Measurements from ENCODE around the gene CD63. TPM values are rescaled to one million over a fixed set of nuclear protein-coding genes. Genes with fewer than 3 reads are reported as not detected.

Gene CD63
- total RNA-seq, 4 donors from 2014 or later: 736 to 1,401 (median 892) TPM

DNA sequence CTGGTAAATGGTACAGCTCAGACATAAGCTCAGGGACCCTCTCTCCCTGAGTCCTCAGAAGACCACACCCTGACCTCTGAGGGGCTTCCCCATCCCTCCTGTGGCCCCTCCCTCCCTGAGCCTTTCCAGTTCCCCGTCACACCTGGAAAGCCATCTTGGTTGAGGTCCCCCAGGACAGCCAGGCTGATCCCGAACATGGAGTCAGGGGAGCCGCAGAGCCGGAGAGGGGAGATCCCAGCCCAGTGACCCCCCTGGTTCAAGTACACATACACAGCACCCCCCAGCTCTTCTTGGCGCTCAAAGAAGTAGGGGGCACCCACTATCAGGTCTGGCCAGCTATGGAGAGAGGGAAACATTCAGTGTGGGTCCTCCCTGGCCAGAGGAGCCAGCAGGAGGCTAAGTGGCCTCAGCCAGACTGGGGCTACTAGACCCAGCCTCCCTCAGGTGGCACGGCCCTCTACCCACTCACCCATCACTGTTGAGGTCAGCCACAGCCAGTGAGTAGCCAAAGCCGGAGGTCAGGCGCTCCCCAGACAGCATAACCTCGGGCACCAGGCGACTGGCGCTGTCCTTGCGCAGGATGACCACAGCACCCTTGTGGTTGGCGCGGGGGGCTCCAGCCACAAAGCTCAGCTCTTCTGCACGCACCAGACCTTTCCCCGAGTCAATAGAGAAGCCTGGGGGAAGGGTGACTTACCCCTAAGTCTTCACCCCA lies 30.4 kb downstream of the CD63 start:
- DNase-seq (ENCODE audit: low spot score) (no peak), ATAC-seq (ENCODE audit: low FRiP score) (no peak)
- TF ChIP-seq, protein P1, sequence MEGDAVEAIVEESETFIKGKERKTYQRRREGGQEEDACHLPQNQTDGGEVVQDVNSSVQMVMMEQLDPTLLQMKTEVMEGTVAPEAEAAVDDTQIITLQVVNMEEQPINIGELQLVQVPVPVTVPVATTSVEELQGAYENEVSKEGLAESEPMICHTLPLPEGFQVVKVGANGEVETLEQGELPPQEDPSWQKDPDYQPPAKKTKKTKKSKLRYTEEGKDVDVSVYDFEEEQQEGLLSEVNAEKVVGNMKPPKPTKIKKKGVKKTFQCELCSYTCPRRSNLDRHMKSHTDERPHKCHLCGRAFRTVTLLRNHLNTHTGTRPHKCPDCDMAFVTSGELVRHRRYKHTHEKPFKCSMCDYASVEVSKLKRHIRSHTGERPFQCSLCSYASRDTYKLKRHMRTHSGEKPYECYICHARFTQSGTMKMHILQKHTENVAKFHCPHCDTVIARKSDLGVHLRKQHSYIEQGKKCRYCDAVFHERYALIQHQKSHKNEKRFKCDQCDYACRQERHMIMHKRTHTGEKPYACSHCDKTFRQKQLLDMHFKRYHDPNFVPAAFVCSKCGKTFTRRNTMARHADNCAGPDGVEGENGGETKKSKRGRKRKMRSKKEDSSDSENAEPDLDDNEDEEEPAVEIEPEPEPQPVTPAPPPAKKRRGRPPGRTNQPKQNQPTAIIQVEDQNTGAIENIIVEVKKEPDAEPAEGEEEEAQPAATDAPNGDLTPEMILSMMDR (IDR thresholded peaks at IDR 0.05): no peak

DNA sequence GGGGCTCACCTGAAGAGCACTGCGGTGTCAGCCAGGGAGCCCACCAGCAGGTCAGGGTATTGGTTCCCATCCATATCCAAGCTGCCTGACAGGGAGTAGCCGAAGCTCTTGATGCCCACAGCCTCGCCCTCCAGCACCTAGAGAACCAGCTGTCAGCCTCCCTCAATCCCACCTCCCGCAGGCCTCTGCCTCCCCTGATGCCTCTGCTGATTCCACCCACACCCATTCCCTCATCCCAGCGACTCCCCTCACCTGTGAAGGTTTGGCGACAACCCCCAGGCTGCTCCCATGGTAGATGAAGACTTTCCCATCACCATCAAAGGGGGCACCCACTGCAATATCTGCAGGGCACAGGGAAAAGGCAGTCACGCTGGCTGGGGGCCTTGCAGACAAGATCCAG lies 31.1 kb downstream of the CD63 start:
- ATAC-seq (ENCODE audit: low FRiP score): no peak
- no peak for DNase-seq (ENCODE audit: low spot score)
- TF ChIP-seq, protein P1 (IDR thresholded peaks at IDR 0.05): no peak

DNA sequence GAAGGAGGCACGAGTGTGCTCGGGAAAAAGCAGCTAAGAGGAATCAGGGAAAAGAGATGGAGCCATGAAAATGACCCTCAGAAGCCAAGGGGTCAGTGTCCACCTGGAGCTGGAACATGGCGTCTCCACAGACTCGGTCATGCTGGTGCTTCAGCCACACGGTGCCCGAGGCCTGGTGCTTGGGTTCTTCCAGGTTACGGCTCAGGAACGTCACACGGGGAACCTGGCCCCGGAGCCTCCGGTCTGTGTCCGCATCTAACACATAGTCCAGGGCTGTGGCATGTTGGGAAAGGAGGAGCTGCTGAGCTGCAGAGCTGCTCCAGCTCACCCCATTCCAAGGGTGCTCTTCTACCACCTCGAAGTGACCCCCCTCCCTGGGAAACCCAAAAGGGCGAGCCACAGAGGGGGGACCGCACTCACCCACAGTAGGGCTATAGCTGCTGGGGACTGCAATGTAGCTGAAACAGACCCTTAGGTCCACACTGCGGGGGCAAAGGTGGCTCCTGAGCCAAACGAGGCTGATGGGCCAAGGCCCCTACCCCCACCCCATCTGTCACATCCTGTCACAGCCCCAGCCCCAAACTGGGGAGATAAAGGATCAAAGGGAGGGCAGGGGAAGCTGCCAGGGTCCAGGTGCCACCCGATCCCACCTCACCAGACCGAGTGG lies 31.9 kb downstream of the CD63 start:
- TF ChIP-seq, protein P1 (IDR thresholded peaks at IDR 0.05): no peak
- DNase-seq (ENCODE audit: low spot score): no peak
- no peak for ATAC-seq (ENCODE audit: low FRiP score)

DNA sequence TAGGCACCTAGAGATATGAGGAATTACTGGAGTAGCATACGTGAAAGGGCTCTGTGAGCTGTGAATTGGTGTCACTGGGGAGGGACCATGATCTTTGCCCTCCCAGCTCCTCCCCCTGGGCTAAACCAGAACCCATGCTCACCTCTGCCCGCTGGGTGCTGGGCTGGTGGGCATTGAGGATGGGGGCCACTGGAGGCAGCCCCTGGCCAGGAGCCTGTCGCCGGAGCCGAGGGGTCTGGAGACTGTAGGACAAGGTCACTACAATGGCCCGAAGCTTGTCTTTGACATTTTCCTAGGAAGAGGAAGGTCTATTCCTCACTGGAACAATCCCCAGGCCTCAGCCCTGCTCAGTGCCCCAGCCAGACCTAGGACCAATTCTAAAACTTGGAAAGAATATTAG lies 32.7 kb downstream of the CD63 start:
- no peak for ATAC-seq (ENCODE audit: low FRiP score)
- TF ChIP-seq, protein P1 (IDR thresholded peaks at IDR 0.05): no peak
- no peak for DNase-seq (ENCODE audit: low spot score)

DNA sequence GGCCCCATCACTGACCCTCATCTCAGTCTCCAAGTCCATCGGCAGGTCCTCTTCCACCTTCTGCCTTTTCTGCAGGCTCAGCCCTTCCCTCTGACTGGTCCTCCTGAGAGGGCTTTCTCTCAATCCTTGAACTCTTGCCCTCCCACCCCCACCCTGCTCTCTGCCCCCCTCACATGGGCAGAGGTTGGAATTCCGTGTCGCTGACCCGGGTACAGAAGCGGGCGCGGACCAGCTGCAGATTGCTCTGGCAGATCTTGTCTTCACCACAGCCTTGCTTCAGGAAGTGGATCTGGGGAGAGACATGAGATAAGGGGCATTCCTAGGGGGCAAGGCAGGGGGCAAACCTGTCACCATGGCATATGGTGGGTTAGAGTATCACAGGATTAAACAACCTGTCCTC lies 33.5 kb downstream of the CD63 start:
- DNase-seq (ENCODE audit: low spot score) (no peak), ATAC-seq (ENCODE audit: low FRiP score) (no peak)

DNA sequence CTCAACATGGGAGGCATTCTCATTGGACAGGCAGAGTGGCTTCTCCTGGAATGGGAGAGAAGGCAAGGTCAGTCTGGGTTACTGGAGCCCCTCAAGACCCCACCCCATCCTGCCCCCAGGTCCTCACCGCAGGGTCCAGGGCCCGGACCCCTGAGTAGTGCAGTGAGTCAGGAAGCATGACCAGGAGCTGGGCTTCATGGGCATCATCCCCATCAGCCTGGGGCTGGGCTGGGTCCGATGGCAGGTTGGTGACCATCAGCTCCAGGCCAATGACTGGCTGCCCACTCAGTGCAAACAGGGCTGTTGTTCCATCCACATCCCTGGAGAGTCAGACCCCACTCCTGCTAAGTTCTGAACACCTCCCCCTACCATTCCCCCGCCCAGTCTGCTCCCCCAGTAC lies 34.2 kb downstream of the CD63 start:
- TF ChIP-seq, protein P1 (IDR thresholded peaks at IDR 0.05): no peak
- DNase-seq (ENCODE audit: low spot score): no peak
- ATAC-seq (ENCODE audit: low FRiP score): no peak

More for the DNA sequence above, 33.5 kb downstream of the CD63 start:
- TF ChIP-seq, protein P1 (IDR thresholded peaks at IDR 0.05): no peak

DNA sequence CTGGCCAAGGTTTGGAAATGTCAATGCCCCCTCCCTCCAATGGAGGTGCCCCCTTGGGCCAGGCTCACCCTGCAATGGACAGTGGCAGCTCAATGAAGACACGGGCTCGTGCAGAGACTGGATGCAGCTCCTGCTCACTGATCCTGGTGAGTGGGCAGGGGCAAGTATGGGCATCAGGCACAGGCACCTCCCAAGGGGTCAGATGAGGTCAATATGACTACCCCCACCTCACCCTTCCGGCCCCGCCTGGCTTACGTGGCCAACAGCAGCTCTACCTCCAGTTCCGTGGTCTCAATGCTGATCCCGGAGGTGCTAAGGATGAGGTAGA lies 34.7 kb downstream of the CD63 start:
- TF ChIP-seq, protein P1 (IDR thresholded peaks at IDR 0.05): no peak
- DNase-seq (ENCODE audit: low spot score) (no peak), ATAC-seq (ENCODE audit: low FRiP score) (no peak)
